ENCODE measurements around the gene CST11. TPM values are rescaled to one million over a fixed set of nuclear protein-coding genes. Genes with fewer than 3 reads are reported as not detected.

CST11 gene
- total and polyA plus RNA-seq, 10 of the 15 experiments (the other 5 are each of a cell fraction or from before 2014, with no cell fraction given) = 0.33 TPM; not detected in 9

DNA sequence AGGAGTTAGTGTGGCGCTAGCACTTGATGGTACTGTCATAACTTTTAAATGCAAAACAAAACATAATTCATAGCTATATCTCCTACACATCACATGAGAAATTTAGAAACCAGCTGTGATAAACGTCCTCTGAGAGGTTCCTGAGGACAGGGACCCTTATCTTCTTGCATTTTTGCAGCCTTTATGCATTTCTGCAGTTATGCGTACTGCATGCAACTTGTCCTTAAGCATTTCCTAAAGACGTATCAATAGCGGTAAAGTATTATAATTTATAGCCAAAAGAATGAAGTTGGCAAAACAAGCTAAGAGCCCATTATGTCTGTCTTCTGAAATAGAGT lies 33.0 kb downstream of the CST11 start (continued):
- TF ChIP-seq, protein P1, sequence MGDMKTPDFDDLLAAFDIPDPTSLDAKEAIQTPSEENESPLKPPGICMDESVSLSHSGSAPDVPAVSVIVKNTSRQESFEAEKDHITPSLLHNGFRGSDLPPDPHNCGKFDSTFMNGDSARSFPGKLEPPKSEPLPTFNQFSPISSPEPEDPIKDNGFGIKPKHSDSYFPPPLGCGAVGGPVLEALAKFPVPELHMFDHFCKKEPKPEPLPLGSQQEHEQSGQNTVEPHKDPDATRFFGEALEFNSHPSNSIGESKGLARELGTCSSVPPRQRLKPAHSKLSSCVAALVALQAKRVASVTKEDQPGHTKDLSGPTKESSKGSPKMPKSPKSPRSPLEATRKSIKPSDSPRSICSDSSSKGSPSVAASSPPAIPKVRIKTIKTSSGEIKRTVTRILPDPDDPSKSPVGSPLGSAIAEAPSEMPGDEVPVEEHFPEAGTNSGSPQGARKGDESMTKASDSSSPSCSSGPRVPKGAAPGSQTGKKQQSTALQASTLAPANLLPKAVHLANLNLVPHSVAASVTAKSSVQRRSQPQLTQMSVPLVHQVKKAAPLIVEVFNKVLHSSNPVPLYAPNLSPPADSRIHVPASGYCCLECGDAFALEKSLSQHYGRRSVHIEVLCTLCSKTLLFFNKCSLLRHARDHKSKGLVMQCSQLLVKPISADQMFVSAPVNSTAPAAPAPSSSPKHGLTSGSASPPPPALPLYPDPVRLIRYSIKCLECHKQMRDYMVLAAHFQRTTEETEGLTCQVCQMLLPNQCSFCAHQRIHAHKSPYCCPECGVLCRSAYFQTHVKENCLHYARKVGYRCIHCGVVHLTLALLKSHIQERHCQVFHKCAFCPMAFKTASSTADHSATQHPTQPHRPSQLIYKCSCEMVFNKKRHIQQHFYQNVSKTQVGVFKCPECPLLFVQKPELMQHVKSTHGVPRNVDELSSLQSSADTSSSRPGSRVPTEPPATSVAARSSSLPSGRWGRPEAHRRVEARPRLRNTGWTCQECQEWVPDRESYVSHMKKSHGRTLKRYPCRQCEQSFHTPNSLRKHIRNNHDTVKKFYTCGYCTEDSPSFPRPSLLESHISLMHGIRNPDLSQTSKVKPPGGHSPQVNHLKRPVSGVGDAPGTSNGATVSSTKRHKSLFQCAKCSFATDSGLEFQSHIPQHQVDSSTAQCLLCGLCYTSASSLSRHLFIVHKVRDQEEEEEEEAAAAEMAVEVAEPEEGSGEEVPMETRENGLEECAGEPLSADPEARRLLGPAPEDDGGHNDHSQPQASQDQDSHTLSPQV (IDR thresholded peaks at IDR 0.05) = no peak
- TF ChIP-seq, protein P2, sequence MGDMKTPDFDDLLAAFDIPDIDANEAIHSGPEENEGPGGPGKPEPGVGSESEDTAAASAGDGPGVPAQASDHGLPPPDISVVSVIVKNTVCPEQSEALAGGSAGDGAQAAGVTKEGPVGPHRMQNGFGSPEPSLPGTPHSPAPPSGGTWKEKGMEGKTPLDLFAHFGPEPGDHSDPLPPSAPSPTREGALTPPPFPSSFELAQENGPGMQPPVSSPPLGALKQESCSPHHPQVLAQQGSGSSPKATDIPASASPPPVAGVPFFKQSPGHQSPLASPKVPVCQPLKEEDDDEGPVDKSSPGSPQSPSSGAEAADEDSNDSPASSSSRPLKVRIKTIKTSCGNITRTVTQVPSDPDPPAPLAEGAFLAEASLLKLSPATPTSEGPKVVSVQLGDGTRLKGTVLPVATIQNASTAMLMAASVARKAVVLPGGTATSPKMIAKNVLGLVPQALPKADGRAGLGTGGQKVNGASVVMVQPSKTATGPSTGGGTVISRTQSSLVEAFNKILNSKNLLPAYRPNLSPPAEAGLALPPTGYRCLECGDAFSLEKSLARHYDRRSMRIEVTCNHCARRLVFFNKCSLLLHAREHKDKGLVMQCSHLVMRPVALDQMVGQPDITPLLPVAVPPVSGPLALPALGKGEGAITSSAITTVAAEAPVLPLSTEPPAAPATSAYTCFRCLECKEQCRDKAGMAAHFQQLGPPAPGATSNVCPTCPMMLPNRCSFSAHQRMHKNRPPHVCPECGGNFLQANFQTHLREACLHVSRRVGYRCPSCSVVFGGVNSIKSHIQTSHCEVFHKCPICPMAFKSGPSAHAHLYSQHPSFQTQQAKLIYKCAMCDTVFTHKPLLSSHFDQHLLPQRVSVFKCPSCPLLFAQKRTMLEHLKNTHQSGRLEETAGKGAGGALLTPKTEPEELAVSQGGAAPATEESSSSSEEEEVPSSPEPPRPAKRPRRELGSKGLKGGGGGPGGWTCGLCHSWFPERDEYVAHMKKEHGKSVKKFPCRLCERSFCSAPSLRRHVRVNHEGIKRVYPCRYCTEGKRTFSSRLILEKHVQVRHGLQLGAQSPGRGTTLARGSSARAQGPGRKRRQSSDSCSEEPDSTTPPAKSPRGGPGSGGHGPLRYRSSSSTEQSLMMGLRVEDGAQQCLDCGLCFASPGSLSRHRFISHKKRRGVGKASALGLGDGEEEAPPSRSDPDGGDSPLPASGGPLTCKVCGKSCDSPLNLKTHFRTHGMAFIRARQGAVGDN (IDR thresholded peaks at IDR 0.05) = no peak
- TF ChIP-seq EZH2 (IDR thresholded peaks at IDR 0.05; ENCODE audit: borderline replicate concordance, control insufficient read depth, low read depth, low read length) (no peak), CBX3 (IDR thresholded peaks at IDR 0.05; ENCODE audit: borderline replicate concordance, low read depth) (no peak), SREBF2 (IDR thresholded peaks at IDR 0.05; ENCODE audit: low read length) (no peak), PAX8 (IDR thresholded peaks at IDR 0.05) (no peak), IKZF1 (conservative IDR thresholded peaks at IDR 0.05) (no peak), MEF2B (IDR thresholded peaks at IDR 0.05; ENCODE audit: partially characterized antibody, poor library complexity, severe bottlenecking) (no peak), GABPA (IDR thresholded peaks at IDR 0.05; ENCODE audit: low read depth) (no peak), FOXM1 (IDR thresholded peaks at IDR 0.05; ENCODE audit: low read depth, low read length) (no peak), CHD2 (IDR thresholded peaks at IDR 0.05; ENCODE audit: borderline replicate concordance, low read depth, low read length) (no peak), ZSCAN29 (IDR thresholded peaks at IDR 0.05) (no peak), POLR2AphosphoS5 (IDR thresholded peaks at IDR 0.05; ENCODE audit: low read length) (no peak)
- TF ChIP-seq, protein P3, sequence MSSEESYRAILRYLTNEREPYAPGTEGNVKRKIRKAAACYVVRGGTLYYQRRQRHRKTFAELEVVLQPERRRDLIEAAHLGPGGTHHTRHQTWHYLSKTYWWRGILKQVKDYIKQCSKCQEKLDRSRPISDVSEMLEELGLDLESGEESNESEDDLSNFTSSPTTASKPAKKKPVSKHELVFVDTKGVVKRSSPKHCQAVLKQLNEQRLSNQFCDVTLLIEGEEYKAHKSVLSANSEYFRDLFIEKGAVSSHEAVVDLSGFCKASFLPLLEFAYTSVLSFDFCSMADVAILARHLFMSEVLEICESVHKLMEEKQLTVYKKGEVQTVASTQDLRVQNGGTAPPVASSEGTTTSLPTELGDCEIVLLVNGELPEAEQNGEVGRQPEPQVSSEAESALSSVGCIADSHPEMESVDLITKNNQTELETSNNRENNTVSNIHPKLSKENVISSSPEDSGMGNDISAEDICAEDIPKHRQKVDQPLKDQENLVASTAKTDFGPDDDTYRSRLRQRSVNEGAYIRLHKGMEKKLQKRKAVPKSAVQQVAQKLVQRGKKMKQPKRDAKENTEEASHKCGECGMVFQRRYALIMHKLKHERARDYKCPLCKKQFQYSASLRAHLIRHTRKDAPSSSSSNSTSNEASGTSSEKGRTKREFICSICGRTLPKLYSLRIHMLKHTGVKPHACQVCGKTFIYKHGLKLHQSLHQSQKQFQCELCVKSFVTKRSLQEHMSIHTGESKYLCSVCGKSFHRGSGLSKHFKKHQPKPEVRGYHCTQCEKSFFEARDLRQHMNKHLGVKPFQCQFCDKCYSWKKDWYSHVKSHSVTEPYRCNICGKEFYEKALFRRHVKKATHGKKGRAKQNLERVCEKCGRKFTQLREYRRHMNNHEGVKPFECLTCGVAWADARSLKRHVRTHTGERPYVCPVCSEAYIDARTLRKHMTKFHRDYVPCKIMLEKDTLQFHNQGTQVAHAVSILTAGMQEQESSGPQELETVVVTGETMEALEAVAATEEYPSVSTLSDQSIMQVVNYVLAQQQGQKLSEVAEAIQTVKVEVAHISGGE (CRISPR knock-in tag; IDR thresholded peaks at IDR 0.05) = no peak
- TF ChIP-seq, protein P4, sequence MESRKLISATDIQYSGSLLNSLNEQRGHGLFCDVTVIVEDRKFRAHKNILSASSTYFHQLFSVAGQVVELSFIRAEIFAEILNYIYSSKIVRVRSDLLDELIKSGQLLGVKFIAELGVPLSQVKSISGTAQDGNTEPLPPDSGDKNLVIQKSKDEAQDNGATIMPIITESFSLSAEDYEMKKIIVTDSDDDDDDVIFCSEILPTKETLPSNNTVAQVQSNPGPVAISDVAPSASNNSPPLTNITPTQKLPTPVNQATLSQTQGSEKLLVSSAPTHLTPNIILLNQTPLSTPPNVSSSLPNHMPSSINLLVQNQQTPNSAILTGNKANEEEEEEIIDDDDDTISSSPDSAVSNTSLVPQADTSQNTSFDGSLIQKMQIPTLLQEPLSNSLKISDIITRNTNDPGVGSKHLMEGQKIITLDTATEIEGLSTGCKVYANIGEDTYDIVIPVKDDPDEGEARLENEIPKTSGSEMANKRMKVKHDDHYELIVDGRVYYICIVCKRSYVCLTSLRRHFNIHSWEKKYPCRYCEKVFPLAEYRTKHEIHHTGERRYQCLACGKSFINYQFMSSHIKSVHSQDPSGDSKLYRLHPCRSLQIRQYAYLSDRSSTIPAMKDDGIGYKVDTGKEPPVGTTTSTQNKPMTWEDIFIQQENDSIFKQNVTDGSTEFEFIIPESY (IDR thresholded peaks at IDR 0.05) = no peak
